Inferior parietal cortex (tissue), 1 donor: ENCODE data around the gene TSPAN18.

Experiments used
- DNase-seq: peaks from one replicate; pipeline ENCODE4 v3.0.0-alpha.2; 2016; ENCODE audit errors: extremely low spot score

The TSPAN18 gene

GRCh38 chr11:44978274-44978960 is 251.7 kb downstream of the TSPAN18 start:
- no peak for DNase-seq

DNA sequence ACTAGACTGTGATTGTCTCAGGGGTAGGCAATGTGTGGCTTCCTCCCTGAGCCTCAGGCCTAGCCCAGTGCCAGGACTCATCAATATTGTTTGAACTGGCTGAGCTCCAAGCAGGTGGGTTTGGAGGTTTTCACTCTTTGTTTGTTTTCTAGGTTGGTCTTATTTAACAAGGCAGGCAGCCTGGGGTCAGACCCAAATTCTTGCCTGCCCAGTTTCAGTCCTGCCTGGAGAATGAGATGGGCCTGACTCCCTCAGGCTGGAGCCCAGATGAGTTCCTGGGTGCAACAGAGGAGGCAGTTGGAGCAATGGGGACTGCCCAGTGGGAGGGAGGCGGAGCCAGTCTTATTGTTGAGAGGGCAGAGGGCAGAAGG is 252.2 kb downstream of the TSPAN18 start:
- DNase-seq = no peak

- DNase-seq = no peak
Observed at GRCh38 chr11:44979543-44980399, 253.0 kb downstream of the TSPAN18 start.

DNA sequence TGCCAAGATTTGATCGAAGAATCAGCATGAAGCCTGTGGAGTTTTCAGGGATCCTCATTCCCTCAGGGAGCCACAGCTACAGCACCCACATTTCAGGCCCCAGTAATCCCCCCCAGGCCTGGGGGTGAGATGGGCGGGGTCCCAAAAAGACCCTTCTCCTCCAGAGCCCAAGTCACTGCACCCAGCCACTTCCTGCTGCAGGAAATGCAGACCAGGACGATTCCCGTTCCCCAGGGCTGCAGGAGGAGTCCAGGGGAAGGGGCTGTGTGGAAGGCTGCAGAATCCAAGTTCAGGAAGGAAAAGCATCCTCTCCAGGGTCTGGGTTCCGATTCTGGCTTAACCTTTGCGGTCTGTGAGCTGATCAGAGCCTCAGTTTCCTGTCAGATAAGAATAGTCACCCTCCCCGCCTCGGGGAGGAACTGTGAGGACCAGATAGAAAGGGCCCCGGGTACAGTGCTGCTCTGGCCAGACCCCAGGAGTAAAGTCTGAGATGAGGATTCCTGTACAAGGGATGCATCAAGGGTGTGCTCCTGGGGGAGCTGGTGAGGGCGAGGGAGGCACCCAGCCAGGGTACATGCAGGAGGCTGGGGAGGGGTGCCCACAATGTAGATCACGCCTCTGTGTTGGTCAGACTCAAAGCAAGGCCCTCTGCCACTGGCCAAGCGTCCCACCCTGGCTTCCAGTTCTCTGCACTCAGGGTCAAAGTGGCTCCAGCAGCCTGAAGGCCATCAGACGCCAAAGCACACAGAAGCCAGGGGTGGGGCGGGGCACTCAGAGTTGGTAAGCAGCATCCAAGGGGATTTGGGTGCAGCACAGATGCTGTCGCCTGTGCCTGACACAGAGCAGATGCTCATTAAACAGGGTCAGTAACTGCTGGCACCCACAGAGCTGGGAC is 254.0 kb downstream of the TSPAN18 start:
- no peak for DNase-seq
